Cerebellar cortex (tissue), 1 donor: Measurements from ENCODE around the gene MEGF9.
"Not testable (repeated sequence)": the region's sequence is repeated elsewhere in the genome, so short reads cannot be mapped to it uniquely, and the experiment has no call there.

Experiments
- DNase-seq: peaks from one replicate; pipeline ENCODE4 v3.0.0-alpha.2; 2015; ENCODE audit warnings: low spot score

Gene MEGF9

GRCh38 chr9:120714088-120714845 lies at the start of gene MEGF9:
Gene MEGF9 (minus strand): TSS chr9:120714470. CDS start chr9:120714358, 112 bp downstream.
- peak; percentile 98 for DNase-seq

GRCh38 chr9:120761006-120761405 lies 46.7 kb upstream of the MEGF9 start:
- DNase-seq, result no peak

- no peak for DNase-seq
Observed at GRCh38 chr9:120759755-120760400, 45.6 kb upstream of the MEGF9 start.

- DNase-seq, result no peak
Observed at GRCh38 chr9:120758544-120758943, 44.3 kb upstream of the MEGF9 start.

- DNase-seq, result no peak
Observed at GRCh38 chr9:120757026-120757913, 43.0 kb upstream of the MEGF9 start.

- DNase-seq, result no peak
Observed at GRCh38 chr9:120756531-120756930, 42.3 kb upstream of the MEGF9 start.

- DNase-seq, result peak; percentile 76
Observed at GRCh38 chr9:120755810-120756434, 41.7 kb upstream of the MEGF9 start.

- DNase-seq, result no peak
Observed at GRCh38 chr9:120755044-120755443, 40.8 kb upstream of the MEGF9 start.

GRCh38 chr9:120750421-120750820 lies 36.2 kb upstream of the MEGF9 start:
- DNase-seq, result no peak

- DNase-seq, result not testable (repeated sequence)
Observed at GRCh38 chr9:120746366-120746765, 32.1 kb upstream of the MEGF9 start.

GRCh38 chr9:120745278-120745677 lies 31.0 kb upstream of the MEGF9 start:
- DNase-seq, result no peak

GRCh38 chr9:120742951-120743416 lies 28.7 kb upstream of the MEGF9 start:
- peak; percentile 33 for DNase-seq

- DNase-seq, result no peak
Observed at GRCh38 chr9:120741701-120742100, 27.4 kb upstream of the MEGF9 start.

GRCh38 chr9:120741191-120741590 lies 26.9 kb upstream of the MEGF9 start:
- no peak for DNase-seq

- no peak for DNase-seq
Observed at GRCh38 chr9:120740132-120740531, 25.9 kb upstream of the MEGF9 start.

- DNase-seq, result no peak
Observed at GRCh38 chr9:120737416-120738165, 23.3 kb upstream of the MEGF9 start.

GRCh38 chr9:120736881-120737280 lies 22.6 kb upstream of the MEGF9 start:
- no peak for DNase-seq

- no peak for DNase-seq
Observed at GRCh38 chr9:120735415-120736126, 21.3 kb upstream of the MEGF9 start.

GRCh38 chr9:120734607-120735410 lies 20.5 kb upstream of the MEGF9 start:
- no peak for DNase-seq

- DNase-seq, result no peak
Observed at GRCh38 chr9:120733190-120733589, 18.9 kb upstream of the MEGF9 start.
